Lower leg skin (tissue), 4 donors: ENCODE data around the gene WBP2NL. TPM values are rescaled to one million over a fixed set of nuclear protein-coding genes. Genes with fewer than 3 reads are reported as not detected.

ENCODE experiments used
- DNase-seq, 2 donors: peaks; one replicate each; pipeline ENCODE4 v3.0.0-alpha.2; 2019; ENCODE audit warnings: low spot score in 2 of 2
- H3K4me3 ChIP-seq: fragments of 200-600 bp; sonication (generic); 2 replicates; pipeline ENCODE4 v1.5.1; 2017; ENCODE audit warnings: mild to moderate bottlenecking, low read depth; ENCODE audit not compliant: poor library complexity, severe bottlenecking
- CTCF ChIP-seq, 3 donors: fragments of 450-650 bp; IDR thresholded peaks; one replicate each; pipeline ENCODE4 v1.5.1; 2016; ENCODE audit warnings: antibody characterized with exemption in 3 of 3, mild to moderate bottlenecking in 3 of 3, moderate library complexity in 2 of 3
- POLR2A ChIP-seq, 2 donors: fragments of 450-650 bp; IDR thresholded peaks; one replicate each; pipeline ENCODE4 v1.6.1; 2016 to 2017; ENCODE audit warnings: antibody characterized with exemption in 2 of 2, mild to moderate bottlenecking in 1 of 2, moderate library complexity in 1 of 2
- WGBS, 2 donors: methylation state at CpG; one replicate each; pipeline ENCODE4 v1.1.5; 2018; 5-methylcytosine and 5-hydroxymethylcytosine counted together
- intact Hi-C: fragments of 100-400 bp; cut with DNase I; formaldehyde crosslinking; loops from one replicate; pipeline ENCODE4 v1.15.0; 2023; ENCODE audit warnings: low total_unique reads
- total RNA-seq, 4 donors: library from RNA; depleted of rRNA; stranded (reverse); fragments of >200 nt; gene quantifications; one replicate each; pipeline ENCODE4 v1.1.0, GENCODE V29; 2016

Gene WBP2NL
- total RNA-seq, 4 donors from 2014 or later: 1.4 to 2.0 (median 1.8) TPM

DNA sequence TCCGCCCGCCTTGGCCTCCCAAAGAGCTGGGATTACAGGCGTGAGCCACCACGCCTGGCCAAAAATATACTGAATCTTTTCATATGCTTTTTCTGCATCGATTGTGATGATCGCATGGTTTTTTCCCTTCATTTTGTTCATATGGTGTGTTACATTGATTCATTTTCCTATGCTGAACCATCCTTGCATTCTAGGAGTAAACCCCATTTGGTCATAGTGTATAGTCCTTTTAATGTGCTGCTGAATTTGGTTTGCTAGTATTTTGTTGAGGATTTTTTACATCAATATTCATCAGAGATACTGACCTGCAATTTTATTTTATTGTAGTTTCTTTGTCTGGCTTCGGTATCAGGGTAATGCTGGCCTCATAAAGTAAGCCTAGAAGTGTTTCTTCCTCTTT, 12.2 kb downstream of the WBP2NL start:
- TF ChIP-seq POLR2A (IDR thresholded peaks at IDR 0.05): no peak
- no peak overlapping the region for H3K4me3 ChIP-seq
- intact Hi-C loops: no loop called here
- DNase-seq: no peak
- 89 to 97% methylated on average over 7 of the region's 7 CpGs for WGBS, 2 donors

GRCh38 chr22:42013385-42013784, 14.8 kb downstream of the WBP2NL start:
- TF ChIP-seq CTCF (IDR thresholded peaks at IDR 0.05) (no peak), POLR2A (IDR thresholded peaks at IDR 0.05) (no peak)
- DNase-seq: no peak
- 74 to 80% methylated on average over 4 of the region's 4 CpGs for WGBS, 2 donors

DNA sequence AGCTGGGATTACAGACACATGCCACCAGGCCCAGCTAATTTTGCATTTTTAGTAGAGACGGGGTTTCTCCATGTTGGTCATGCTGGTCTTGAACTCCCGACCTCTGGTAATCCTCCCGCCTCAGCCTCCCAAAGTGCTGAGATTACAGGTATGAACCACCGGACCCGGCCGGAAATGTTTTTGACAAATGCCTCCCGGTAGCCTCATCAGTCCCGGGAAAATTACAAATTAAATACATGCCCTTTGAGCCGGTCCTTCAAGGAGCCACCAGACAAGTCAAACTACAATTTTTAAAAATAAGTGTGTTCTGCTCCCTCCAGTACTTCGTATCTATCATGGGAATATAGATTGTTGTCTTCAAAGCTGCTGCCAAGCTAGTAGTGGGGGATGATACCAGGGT, 17.5 kb downstream of the WBP2NL start:
- TF ChIP-seq POLR2A (IDR thresholded peaks at IDR 0.05) (no peak), CTCF (IDR thresholded peaks at IDR 0.05) (no peak)
- no peak overlapping the region for H3K4me3 ChIP-seq
- DNase-seq: no peak
- WGBS, 2 donors: 67 to 78% methylated on average over 10 of the region's 10 CpGs
- intact Hi-C loops: no loop called here

More at GRCh38 chr22:42013385-42013784, 14.8 kb downstream of the WBP2NL start:
- no peak overlapping the region for H3K4me3 ChIP-seq
- intact Hi-C loops: no loop called here

GRCh38 chr22:42018224-42018623, 19.6 kb downstream of the WBP2NL start:
- intact Hi-C loops: no loop called here
- WGBS, 2 donors: 55 to 63% methylated on average over 1 of the region's 1 CpG

GRCh38 chr22:42021571-42021970, 23.0 kb downstream of the WBP2NL start:
- no peak overlapping the region for H3K4me3 ChIP-seq
- 92 to 93% methylated on average over 2 of the region's 2 CpGs for WGBS, 2 donors
- no peak for DNase-seq
- intact Hi-C loops: no loop called here
- no peak for TF ChIP-seq CTCF (IDR thresholded peaks at IDR 0.05)
- TF ChIP-seq POLR2A (IDR thresholded peaks at IDR 0.05): no peak

More at GRCh38 chr22:42018224-42018623, 19.6 kb downstream of the WBP2NL start:
- DNase-seq: no peak
- H3K4me3 ChIP-seq: no peak overlapping the region
- TF ChIP-seq POLR2A (IDR thresholded peaks at IDR 0.05) (no peak), CTCF (IDR thresholded peaks at IDR 0.05) (no peak)

DNA sequence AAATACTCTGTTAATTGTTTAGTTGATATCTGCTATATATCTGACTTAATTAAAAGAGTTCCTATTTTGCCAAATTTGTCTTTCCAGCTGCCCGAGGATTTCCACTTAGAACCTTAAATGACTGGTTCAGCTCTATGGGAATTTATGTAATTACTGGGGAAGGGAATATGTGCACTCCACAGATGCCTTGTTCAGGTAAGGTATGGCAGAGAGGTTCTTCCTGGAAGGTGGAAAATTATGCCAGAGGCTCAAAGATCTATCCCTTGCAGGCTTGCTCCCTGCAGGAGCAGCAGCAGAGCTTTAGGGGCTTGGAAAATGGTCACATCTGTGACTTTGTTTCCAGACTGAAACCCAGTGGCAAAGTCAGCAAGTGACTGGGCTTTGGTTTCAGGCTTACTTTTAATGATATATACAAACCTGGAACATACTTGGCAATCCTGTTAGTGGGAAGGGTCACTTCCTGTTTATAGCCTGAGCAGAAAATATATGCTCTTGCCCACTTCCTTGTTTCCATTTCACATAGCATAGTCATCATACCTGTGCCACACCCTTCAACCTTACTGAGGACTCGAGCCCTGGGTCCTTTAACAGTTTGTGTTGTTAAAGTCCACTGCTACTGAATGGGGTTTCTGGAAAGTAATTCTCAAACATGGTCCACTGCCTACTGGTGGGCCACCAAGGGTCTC, 23.7 kb downstream of the WBP2NL start:
- WGBS, 2 donors: 64 to 65% methylated on average over 2 of the region's 2 CpGs
- no peak for TF ChIP-seq POLR2A (IDR thresholded peaks at IDR 0.05)
- no peak for TF ChIP-seq CTCF (IDR thresholded peaks at IDR 0.05)
- H3K4me3 ChIP-seq: no peak overlapping the region
- DNase-seq: no peak
- intact Hi-C loops: no loop called here
